Smooth muscle cell (in vitro differentiated cells): ENCODE measurements around the gene PMM1. TPM values are rescaled to one million over a fixed set of nuclear protein-coding genes. Genes with fewer than 3 reads are reported as not detected.

Experiments
- DNase-seq: peaks from one replicate; lab custom pipeline; 2025; ENCODE audit not compliant: unreplicated experiment; lab: John Stamatoyannopoulos, UW
- H2AFZ ChIP-seq: fragments of 200-600 bp; sonication (generic); 2 replicates; pipeline ENCODE4 v1.6.0; 2016; ENCODE audit warnings: antibody characterized with exemption, low read depth, mild to moderate bottlenecking
- H3F3A ChIP-seq: fragments of 200-600 bp; sonication (generic); 2 replicates; pipeline ENCODE4 v1.6.0; 2017; ENCODE audit warnings: antibody characterized with exemption, low read depth
- H3K27ac ChIP-seq: fragments of 200-600 bp; sonication (generic); 2 replicates; pipeline ENCODE4 v1.5.1; 2016; ENCODE audit warnings: low read depth, mild to moderate bottlenecking
- H3K27me3 ChIP-seq: fragments of 200-600 bp; sonication (generic); 2 replicates; pipeline ENCODE4 v1.6.1; 2016; ENCODE audit warnings: low read depth, mild to moderate bottlenecking
- H3K36me3 ChIP-seq: fragments of 200-600 bp; sonication (generic); 2 replicates; pipeline ENCODE4 v1.5.1; 2016; ENCODE audit warnings: low read depth
- H3K4me1 ChIP-seq: fragments of 200-600 bp; sonication (generic); 2 replicates; pipeline ENCODE4 v1.5.1; 2016; ENCODE audit warnings: low read depth
- H3K4me2 ChIP-seq: fragments of 200-600 bp; sonication (generic); 2 replicates; pipeline ENCODE4 v1.6.0; 2016; ENCODE audit warnings: mild to moderate bottlenecking
- H3K4me3 ChIP-seq: fragments of 200-600 bp; sonication (generic); 2 replicates; pipeline ENCODE4 v1.5.1; 2016; ENCODE audit warnings: mild to moderate bottlenecking
- H3K79me2 ChIP-seq: fragments of 200-600 bp; sonication (generic); 2 replicates; pipeline ENCODE4 v1.6.0; 2016; ENCODE audit warnings: low read depth, mild to moderate bottlenecking
- H3K9ac ChIP-seq: fragments of 200-600 bp; sonication (generic); 2 replicates; pipeline ENCODE4 v1.6.0; 2016; ENCODE audit warnings: low read depth
- H3K9me3 ChIP-seq: fragments of 200-600 bp; sonication (generic); replicated peaks from 2 replicates; pipeline ENCODE4 v1.5.1; 2016; ENCODE audit warnings: low read depth
- H4K20me1 ChIP-seq: fragments of 200-600 bp; sonication (generic); 2 replicates; pipeline ENCODE4 v1.6.0; 2016; ENCODE audit warnings: low read depth
- CTCF ChIP-seq: fragments of 200-600 bp; sonication (generic); IDR thresholded peaks from 2 replicates; pipeline ENCODE4 v1.5.1; 2017; ENCODE audit warnings: borderline replicate concordance, mild to moderate bottlenecking, antibody characterized with exemption; ENCODE audit not compliant: insufficient read depth, poor library complexity, severe bottlenecking
- WGBS: methylation state at CpG from one replicate; pipeline ENCODE4 v1.1.7; 2016; ENCODE audit warnings: low lambda C conversion rate; 5-methylcytosine and 5-hydroxymethylcytosine counted together
- polyA plus RNA-seq: library from polyadenylated mRNA; unstranded; fragments of >200 nt; fragmentation: Nextera tagmentation; extraction: Ambion mirVana; gene quantifications from 2 replicates; pipeline ENCODE4 v1.2.1, GENCODE V29; 2016
- total RNA-seq: library from RNA; depleted of rRNA; stranded (reverse); fragments of >200 nt; gene quantifications from 2 replicates; pipeline ENCODE4 v1.2.3, GENCODE V29; 2014

PMM1 gene
- total and polyA plus RNA-seq, 2 experiments from 2014 or later = 19.5 to 71.9 TPM

GRCh38 chr22:41539146-41540005 is 50.3 kb downstream of the PMM1 start:
- Histone ChIP-seq H3F3A (no peaks in the 10 kb centered on the region), H3K4me1 (peaks cover 7% of the 10 kb centered on the region), H3K36me3 (no peaks in the 10 kb centered on the region), H4K20me1 (peaks cover 36% of the 10 kb centered on the region), H3K9ac (no peak overlapping the region), H3K27ac (no peak overlapping the region), H3K4me2 (no peak overlapping the region), H2AFZ (no peak overlapping the region), H3K79me2 (peaks cover 27% of the 10 kb centered on the region), H3K4me3 (no peak overlapping the region), H3K9me3 (no peaks in the 10 kb centered on the region), H3K27me3 (no peaks in the 10 kb centered on the region)
- no peak for DNase-seq
- 87% methylated on average over 13 of the region's 13 CpGs for WGBS
- TF ChIP-seq CTCF = no peak

- H3K9me3 ChIP-seq = no peaks in the 10 kb centered on the region
- peaks cover 24% of the 10 kb centered on the region for H3K79me2 ChIP-seq
These were observed 51.1 kb downstream of the PMM1 start for GRCh38 chr22:41538583-41538982.

GRCh38 chr22:41537203-41537602 is 52.4 kb downstream of the PMM1 start:
- H3K9me3 ChIP-seq = no peaks in the 10 kb centered on the region

More at GRCh38 chr22:41538583-41538982, 51.1 kb downstream of the PMM1 start:
- no peak for DNase-seq
- no peak for TF ChIP-seq CTCF
- Histone ChIP-seq H3K4me2 (no peak overlapping the region), H3K27me3 (no peaks in the 10 kb centered on the region), H3F3A (no peaks in the 10 kb centered on the region), H3K9ac (no peak overlapping the region), H4K20me1 (peaks cover 43% of the 10 kb centered on the region), H3K27ac (no peak overlapping the region), H3K36me3 (no peaks in the 10 kb centered on the region), H3K4me3 (no peak overlapping the region), H3K4me1 (peaks cover 7% of the 10 kb centered on the region), H2AFZ (no peak overlapping the region)
- 96% methylated on average over 8 of the region's 8 CpGs for WGBS

More at GRCh38 chr22:41537203-41537602, 52.4 kb downstream of the PMM1 start:
- DNase-seq = no peak
- Histone ChIP-seq H3K36me3 (no peaks in the 10 kb centered on the region), H3K27ac (no peak overlapping the region), H2AFZ (no peak overlapping the region), H3K9ac (no peak overlapping the region), H3K79me2 (peaks cover 10% of the 10 kb centered on the region), H3K27me3 (no peaks in the 10 kb centered on the region), H4K20me1 (peaks cover 43% of the 10 kb centered on the region), H3K4me1 (no peaks in the 10 kb centered on the region), H3F3A (no peaks in the 10 kb centered on the region), H3K4me3 (no peak overlapping the region), H3K4me2 (no peak overlapping the region)
- TF ChIP-seq CTCF = no peak
- 98% methylated on average over 3 of the region's 3 CpGs for WGBS
